Endothelial cell of umbilical vein (primary cell): ENCODE data around the gene SERPINA1.
"Not testable (repeated sequence)": the region's sequence is repeated elsewhere in the genome, so short reads cannot be mapped to it uniquely, and the experiment has no call there.

ENCODE experiments used
- EZH2 ChIP-seq: IDR thresholded peaks from 2 replicates; pipeline ENCODE4 v1.6.1; 2012; ENCODE audit warnings: borderline replicate concordance, low read depth, mild to moderate bottlenecking, moderate library complexity, low read length, inconsistent platforms; ENCODE audit not compliant: severe bottlenecking
- JUN ChIP-seq: IDR thresholded peaks from 2 replicates; pipeline ENCODE4 v1.6.1; 2011; ENCODE audit warnings: borderline replicate concordance, low read depth; ENCODE audit not compliant: insufficient read length, insufficient read depth
- POLR2A ChIP-seq: IDR thresholded peaks from 2 replicates; pipeline ENCODE4 v1.6.1; 2012; ENCODE audit warnings: low read depth, mild to moderate bottlenecking, control low read depth, low read length
- POLR2AphosphoS5 ChIP-seq: IDR thresholded peaks from 2 replicates; pipeline ENCODE4 v1.6.1; 2012; ENCODE audit warnings: low read depth, mild to moderate bottlenecking, control low read depth, low read length, moderate library complexity; ENCODE audit not compliant: insufficient read depth
- TF ChIP-seq, protein P1 (sequence below), 2 donors: IDR thresholded peaks; 1 replicate in 1 of 2; 2 replicates in 1 of 2; pipeline ENCODE4 v1.5.1; 2011; ENCODE audit warnings: low read length in 2 of 2, mild to moderate bottlenecking in 2 of 2, moderate library complexity in 2 of 2, control low read depth in 1 of 2, inconsistent platforms in 1 of 2, low read depth in 1 of 2; ENCODE audit not compliant: insufficient read depth in 1 of 2; ENCODE audit errors: extremely low read depth in 1 of 2
- TF ChIP-seq, protein P2 (sequence below): IDR thresholded peaks from 2 replicates; pipeline ENCODE4 v1.6.1; 2011; ENCODE audit not compliant: insufficient read depth, insufficient read length

DNA sequence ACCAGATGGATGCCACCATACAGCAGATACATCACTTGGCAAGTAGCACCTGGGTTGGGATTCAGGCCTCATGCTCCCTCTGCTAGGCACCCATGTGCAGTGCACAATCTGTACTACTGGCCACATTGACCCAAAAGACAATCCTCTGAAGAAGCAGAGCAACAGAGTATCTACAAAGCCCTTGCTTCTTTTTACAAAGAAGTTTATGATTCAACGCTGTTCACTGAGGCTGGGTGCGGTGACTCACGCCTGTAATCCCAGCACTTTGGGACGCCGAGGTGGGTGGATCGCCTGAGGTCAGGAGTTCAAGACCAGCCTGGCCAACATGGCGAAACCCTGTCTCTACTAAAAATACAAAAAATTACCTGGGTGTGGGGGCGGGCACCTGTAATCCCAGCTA is 34.2 kb downstream of the SERPINA1 start:
- TF ChIP-seq POLR2AphosphoS5, POLR2A, JUN, EZH2: not testable (repeated sequence)
- TF ChIP-seq, protein P1, sequence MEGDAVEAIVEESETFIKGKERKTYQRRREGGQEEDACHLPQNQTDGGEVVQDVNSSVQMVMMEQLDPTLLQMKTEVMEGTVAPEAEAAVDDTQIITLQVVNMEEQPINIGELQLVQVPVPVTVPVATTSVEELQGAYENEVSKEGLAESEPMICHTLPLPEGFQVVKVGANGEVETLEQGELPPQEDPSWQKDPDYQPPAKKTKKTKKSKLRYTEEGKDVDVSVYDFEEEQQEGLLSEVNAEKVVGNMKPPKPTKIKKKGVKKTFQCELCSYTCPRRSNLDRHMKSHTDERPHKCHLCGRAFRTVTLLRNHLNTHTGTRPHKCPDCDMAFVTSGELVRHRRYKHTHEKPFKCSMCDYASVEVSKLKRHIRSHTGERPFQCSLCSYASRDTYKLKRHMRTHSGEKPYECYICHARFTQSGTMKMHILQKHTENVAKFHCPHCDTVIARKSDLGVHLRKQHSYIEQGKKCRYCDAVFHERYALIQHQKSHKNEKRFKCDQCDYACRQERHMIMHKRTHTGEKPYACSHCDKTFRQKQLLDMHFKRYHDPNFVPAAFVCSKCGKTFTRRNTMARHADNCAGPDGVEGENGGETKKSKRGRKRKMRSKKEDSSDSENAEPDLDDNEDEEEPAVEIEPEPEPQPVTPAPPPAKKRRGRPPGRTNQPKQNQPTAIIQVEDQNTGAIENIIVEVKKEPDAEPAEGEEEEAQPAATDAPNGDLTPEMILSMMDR (IDR thresholded peaks at IDR 0.05; ENCODE audit: extremely low read depth in 1 of 2, insufficient read depth in 1 of 2, low read depth in 1 of 2, low read length in 2 of 2) = not testable (repeated sequence)
- TF ChIP-seq, protein P2, sequence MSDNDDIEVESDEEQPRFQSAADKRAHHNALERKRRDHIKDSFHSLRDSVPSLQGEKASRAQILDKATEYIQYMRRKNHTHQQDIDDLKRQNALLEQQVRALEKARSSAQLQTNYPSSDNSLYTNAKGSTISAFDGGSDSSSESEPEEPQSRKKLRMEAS = not testable (repeated sequence)
